A172 (cell line): ENCODE measurements around the gene ZWILCH. TPM values are rescaled to one million over a fixed set of nuclear protein-coding genes. Genes with fewer than 3 reads are reported as not detected.

Experiments used
- DNase-seq: peaks from one replicate; pipeline ENCODE4 v3.0.0-alpha.2; 2015; ENCODE audit warnings: low spot score
- total RNA-seq: library from RNA; depleted of rRNA; stranded (reverse); fragments of >200 nt; shearing (Covaris generic); gene quantifications from 2 replicates; pipeline ENCODE4 v1.2.3, GENCODE V29; 2014

ZWILCH gene
- total RNA-seq, 1 experiment from 2014 or later = 51.4 TPM

DNA sequence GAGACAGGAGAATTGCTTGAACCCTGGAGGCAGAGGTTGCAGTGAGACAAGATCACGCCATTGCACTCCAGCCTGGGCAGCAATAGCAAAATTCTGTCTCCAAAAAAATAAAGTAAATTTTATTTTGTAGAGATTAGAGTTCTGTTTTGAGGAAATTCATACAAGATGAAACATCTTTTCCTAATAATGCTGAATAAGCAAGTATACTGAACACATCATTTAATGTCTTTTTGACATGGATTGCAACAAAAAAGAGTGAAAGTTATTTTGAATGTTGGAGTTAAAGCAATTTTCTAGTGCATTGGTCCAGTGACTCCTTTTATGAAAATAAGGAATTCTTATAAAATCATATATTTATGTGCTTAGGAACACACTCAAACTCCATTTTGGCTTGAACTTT lies 40.1 kb downstream of the ZWILCH start:
- no peak for DNase-seq

DNA sequence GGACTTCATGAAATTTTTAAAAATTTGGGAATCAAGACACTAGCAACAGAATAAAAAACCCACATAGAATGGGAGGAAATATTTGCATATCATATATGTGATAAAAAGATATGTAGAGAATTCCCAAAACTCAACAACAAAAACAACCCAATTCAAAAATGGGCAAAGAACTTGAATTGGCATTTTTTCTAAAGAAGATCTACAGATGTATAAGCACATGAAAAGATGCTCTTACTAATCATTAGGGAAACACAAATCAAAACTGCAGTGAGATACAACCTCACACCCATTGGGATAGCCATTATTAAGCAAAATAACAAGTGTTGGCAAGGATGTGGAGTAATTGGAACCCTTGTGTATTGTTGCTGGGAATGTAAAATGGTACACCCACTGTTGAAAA lies 50.6 kb downstream of the ZWILCH start:
- DNase-seq = no peak

DNA sequence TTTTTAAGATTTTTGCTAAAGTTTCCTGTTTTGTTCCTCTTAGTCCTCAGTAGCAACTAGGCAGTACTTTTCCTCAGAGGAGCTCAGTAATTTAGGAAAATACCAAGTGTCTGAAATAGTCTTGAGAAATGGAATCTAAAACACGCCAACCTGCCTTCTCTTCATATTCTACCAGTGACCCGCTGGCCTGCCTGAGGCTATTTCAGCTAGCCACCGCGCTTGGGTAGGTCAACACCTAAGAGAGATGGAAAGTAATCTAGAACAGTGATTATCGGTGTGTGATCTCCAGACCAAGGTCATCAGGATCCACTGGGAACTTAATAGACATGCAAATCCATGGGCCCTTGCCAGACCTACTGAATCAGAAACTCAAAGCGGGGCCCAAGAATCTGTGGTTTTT lies 53.1 kb downstream of the ZWILCH start:
- no peak for DNase-seq

DNA sequence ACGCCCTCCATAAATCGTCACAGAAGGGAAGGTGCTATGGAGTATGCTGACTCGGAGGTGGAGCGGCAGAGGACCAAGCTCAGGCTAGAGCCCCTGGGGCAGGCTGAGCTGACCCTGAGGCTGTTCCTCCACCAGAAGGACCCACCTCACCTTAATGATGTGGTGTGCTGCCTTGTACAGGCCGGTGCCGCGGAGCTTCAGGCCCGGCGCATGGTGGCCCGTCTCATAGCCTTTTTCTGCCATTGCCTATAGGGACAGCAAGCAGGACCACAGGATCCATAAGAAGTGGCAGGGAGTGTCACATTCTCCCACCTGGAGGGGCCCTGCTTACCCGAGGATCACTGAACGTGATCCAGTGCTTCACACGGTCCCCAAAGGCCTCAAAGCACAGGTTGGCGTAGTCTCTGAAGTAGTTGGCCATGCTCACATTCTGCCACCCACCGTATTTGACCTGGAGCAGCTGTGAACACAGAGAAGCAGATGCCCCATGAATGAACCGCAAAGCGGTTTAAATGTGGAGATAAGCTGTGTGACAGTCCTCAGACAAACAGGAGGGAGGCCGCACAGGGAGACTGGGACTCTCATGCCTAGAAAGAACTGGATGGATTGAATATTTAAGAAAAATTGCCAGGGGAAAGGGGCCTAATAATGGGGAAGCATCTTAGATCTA lies 55.9 kb downstream of the ZWILCH start:
- DNase-seq = no peak

DNA sequence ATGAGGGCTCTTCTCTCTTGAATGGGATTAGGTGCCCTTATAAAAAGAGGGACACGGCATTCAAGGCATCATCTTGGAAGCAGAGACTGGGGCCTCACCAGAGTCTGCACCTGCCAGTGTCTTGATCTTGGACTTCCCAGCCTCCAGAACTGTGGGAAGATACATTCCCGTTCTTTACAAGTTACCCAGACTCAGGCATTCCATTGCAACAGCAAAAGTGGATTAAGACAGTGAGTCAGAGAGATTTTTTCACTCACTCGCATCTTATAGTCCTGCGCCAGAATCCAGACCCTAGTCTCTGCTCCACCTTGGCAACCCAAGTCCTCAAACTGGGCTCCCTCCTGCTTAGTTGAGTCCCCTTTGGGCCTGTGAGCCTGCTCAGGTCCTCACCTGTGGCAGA lies 58.0 kb downstream of the ZWILCH start:
- DNase-seq = no peak

- DNase-seq = no peak
These were observed 58.5 kb downstream of the ZWILCH start for GRCh38 chr15:66563566-66564110.

DNA sequence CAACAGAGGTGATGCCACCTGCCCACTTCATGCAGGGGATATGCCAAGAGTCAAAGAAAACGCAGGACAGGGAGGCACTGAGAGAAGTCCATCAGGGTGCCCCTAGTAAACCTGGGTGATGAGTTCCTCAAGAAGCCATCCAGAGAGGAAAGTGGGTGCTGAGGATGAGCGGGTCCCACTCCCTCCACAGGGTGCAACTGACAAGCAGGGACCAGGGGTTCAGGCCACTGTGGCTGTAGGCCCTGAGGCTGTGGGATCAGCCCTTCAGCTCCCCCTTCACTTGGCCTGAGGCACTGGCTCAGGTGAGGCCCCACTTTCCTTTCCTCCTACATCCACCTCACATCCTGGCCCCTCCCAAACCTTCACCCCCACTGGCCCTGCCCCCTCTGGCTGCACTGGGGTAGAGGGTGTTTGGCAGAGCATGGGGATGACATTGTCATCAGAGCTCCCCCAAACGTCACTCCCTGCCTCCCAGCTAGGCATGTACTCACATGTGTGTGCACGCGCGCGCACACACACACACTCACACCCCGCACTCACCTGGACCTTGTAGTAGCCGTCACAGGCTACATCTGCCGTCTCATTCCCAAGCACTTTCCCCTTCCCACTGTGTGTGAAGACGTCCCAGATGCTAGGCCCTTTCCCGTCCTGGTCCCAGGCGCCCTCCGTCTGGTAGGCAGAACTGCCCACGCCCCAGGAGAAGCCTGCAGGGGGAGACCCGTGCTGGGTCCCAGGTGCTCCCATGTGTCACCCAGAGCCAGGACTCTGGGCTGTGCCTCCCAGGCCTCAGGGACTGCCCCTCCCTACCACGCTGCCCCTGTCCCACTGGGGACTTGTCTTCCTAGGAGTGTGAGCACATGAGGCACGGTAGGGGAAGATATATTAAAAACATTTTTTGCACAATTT lies 59.3 kb downstream of the ZWILCH start:
- no peak for DNase-seq

- DNase-seq = no peak
These were observed 60.1 kb downstream of the ZWILCH start for GRCh38 chr15:66565141-66565641.

DNA sequence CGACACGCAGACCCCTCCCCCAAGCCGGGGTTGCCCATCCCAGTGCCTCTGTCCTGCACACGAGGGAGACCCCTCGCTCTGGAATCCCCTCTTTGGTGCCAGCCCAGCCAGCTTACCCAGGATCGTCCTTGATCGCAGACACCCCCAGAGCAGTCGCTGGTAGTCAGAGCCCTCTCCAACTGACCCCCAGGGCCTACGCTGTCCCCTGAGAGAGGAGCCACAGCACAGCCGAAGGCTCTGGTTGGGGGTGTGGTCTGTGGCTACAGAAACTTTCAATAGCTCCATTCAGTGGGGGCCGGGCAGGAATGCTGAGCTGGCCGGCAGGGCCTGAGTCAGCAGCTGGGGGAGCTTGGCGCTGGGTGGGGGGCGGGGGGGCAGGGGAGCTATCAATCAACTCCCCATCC lies 60.6 kb downstream of the ZWILCH start, which contains the start of gene LCTL:
Gene LCTL, minus strand, starts transcription at position 258 of the 404 bp plus-strand sequence. CDS start 633 bp downstream, outside the sequence.
- DNase-seq = peak; percentile 57

DNA sequence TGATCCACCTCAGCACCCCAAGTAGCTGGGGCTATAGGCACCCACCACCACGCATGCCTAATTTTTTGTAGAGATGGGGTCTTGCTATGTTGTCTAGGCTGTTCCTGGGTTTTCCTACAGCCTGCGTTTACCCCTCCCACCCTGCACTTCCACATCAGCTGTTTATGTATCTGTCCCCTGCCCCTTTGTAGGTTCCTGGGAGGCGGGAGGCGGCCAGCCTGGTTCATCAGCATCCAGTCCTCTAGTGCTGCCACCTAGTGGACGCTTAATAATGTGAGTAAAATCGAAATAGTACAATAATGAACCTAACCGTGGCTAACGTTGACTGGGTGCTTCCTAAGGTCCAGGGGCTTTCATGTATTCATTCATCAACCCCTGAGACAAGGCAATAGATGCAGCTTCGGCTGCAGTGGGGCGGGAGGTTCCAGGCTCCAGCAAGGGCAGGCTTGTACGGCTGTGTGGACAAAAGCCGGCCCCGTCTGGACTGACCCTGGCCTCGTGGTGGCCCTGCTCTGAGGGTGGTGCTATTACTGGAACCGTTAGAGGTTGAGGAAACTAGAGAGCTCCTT lies 61.9 kb downstream of the ZWILCH start:
- peak; percentile 54 for DNase-seq

- no peak for DNase-seq
These were observed 62.8 kb downstream of the ZWILCH start for GRCh38 chr15:66567897-66568296.

GRCh38 chr15:66569461-66570137 lies 64.5 kb downstream of the ZWILCH start:
- DNase-seq = no peak

DNA sequence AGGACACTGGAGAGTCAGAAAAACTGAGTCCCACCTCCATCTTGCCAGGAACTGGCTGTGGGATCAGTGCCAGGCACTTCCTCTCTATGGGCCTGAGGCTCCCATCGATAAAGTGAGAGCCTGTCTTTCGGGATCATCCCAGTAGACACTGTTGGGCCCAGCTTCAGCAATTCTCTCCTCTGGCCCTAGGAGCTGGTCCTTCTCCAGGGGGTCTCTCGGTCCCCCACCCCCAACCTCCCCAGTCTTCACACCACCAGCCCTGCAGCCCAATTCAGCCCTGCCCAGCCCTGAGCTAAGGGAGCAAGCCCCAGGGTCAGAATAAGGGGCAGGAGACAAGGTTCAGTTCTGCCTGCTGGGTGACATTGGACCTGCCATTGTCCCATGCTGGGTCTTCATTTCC lies 65.2 kb downstream of the ZWILCH start:
- no peak for DNase-seq

DNA sequence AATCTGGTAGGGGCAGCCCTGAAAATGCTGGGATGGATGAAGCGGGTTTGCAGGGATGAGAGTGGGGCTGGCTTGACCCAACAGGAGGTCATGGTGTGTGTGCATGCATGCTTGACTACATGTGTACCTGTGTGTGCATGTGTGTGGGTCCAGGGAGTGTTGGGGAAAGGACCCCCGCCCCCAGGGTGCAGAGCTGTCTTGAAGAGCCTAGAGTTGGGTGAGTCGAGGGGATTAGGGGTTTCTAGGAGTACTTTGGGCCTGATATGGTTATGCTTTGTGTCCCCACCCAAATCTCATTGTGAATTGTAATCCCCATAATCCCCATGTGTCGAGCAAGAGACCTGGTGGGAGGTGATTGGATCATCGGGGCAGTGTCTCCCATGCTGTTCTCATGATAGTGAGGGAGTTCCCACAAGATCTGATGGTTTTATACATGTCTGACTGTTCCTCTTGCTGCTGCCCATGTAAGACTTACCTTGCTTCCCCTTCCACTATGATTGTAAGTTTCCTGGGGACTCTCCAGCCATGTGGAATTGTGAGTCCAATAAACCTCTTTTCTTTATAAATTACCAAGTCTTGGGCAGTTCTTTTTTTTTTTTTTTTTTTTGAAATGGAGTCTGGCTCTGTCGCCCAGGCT lies 65.8 kb downstream of the ZWILCH start:
- no peak for DNase-seq

- DNase-seq = no peak
These were observed 67.0 kb downstream of the ZWILCH start for GRCh38 chr15:66572146-66572545.

DNA sequence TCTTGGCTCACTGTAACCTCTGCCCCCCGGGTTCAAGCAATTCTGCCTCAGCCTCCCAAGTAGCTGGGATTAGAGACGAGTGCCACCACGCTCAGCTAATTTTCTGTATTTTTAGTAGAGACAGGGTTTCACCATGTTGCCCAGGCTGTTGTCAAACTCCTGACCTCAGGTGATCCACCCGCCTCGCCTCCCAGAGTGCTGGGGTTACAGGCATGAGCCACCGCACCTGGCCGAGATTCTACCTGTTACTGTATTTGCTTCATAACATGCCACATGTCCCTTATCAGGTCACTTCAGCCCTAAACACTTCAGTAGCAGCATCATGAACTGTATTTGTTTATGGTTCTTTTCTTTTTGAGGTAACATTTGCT lies 68.2 kb downstream of the ZWILCH start:
- no peak for DNase-seq

DNA sequence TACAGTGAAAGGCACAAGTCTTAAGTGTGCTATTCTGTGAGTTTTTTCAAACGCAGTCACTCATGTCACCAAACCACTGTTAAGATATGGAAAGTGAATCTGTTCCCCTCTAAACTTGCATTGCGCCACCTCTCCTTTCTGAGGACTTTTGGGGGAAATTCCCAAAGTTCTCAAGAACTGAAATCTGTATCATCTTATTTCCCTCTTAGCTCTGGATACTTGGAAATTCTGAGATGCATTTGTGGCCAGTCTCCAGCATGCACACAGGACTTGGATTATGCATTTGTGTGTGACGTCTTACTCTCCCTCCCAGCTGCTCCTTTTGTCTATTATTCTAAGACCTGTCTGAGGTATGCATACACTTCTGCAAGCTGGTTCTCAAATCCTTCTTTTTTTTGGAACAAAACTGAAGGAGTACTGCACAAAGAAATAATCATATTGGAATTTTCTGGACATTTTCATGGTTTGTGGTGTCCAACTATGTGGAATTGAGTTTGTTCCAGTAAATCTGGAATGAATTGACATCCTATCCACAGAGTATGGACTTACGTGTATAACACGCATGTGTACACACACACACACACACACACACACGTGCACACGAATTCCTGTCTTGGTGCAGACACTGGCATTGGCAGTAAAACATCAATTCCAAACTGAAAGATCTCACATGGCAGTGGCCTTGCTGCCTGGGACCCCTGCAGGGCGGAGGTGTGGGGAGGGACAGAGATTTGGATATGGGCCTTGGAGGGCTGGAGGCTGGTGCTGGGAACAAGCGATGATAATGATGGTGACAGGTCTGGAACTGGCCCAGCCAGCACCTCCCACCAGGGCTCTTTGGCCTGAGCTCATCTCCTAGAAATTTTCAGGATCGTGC lies 68.8 kb downstream of the ZWILCH start:
- DNase-seq = no peak

GRCh38 chr15:66574596-66574950 lies 69.4 kb downstream of the ZWILCH start:
- DNase-seq = no peak

GRCh38 chr15:66578286-66578875 lies 73.3 kb downstream of the ZWILCH start:
- peak; percentile 55 for DNase-seq

DNA sequence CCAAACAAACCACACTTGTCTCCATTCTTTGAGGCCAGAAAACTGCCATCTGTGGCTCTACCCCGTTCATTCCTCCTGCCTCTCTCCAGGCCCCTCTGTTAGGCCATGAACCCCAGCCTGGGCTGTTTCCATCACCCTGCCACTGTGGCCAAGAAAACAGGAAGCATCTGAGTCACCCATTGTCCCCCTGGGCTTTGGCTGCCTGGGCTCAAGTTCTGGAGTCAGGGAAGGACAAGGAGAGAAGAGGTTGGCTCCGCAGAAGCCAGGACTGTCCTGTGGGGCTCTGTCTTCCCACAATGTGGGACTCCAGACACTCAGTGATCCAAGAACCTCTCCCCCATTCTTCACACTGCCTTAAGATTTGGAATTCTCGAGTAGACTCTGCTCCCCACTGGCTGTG lies 75.5 kb downstream of the ZWILCH start:
- DNase-seq = peak; percentile 11
